H1 (cell line): ENCODE results near the gene LDLRAD4. TPM values are rescaled to one million over a fixed set of nuclear protein-coding genes. Genes with fewer than 3 reads are reported as not detected.

Experiments used
- CTCF ChIA-PET: fragments of 300-600 bp; sonication (Branson Sonifier 250); formaldehyde crosslinking; loops from one replicate; lab custom pipeline; 2021; ENCODE audit not compliant: partially characterized antibody; lab: Charles Lee
- POLR2A ChIA-PET: fragments of 300-600 bp; sonication (Branson Sonifier 250); formaldehyde crosslinking; loops from one replicate; lab custom pipeline; 2021; ENCODE audit warnings: inconsistent platforms; ENCODE audit not compliant: partially characterized antibody; lab: Charles Lee
- DNase-seq, 2 experiments: peaks; one replicate each; pipeline versions ENCODE4 v3.0.0 to v3.0.0-alpha.2; 2010 to 2022; ENCODE audit warnings: low spot score in 2 of 2, low read depth in 1 of 2, mixed read lengths in 1 of 2
- FAIRE-seq: peaks from 2 replicates; lab custom pipeline; 2011; peaks lifted over from hg19 to GRCh38; lab: Jason Lieb, UNC
- H2AFZ ChIP-seq: 2 replicates; pipeline ENCODE4 v1.8.1; 2012; ENCODE audit warnings: low read length, inconsistent platforms
- H2AK5ac ChIP-seq: 2 replicates; pipeline ENCODE4 v1.6.1; 2013; ENCODE audit warnings: low read depth, low read length
- H2BK120ac ChIP-seq: replicated peaks from 2 replicates; pipeline ENCODE3; 2013; ENCODE audit warnings: low read depth, low read length, inconsistent platforms
- H2BK12ac ChIP-seq: 2 replicates; pipeline ENCODE4 v1.6.1; 2013; ENCODE audit warnings: low read depth, low read length
- H2BK15ac ChIP-seq: 2 replicates; pipeline ENCODE4 v1.6.1; 2013; ENCODE audit warnings: low read length
- H2BK20ac ChIP-seq: 2 replicates; pipeline ENCODE4 v1.6.1; 2013; ENCODE audit warnings: low read length
- H2BK5ac ChIP-seq: 2 replicates; pipeline ENCODE4 v1.6.1; 2013; ENCODE audit warnings: low read depth, low read length
- H3K14ac ChIP-seq: 2 replicates; pipeline ENCODE4 v1.6.1; 2013; ENCODE audit warnings: inconsistent platforms; ENCODE audit not compliant: insufficient read length
- H3K18ac ChIP-seq: 2 replicates; pipeline ENCODE4 v1.6.1; 2013; ENCODE audit warnings: low read length; ENCODE audit errors: extremely low read depth
- H3K23ac ChIP-seq: 2 replicates; pipeline ENCODE4 v1.6.1; 2013; ENCODE audit warnings: inconsistent platforms; ENCODE audit not compliant: insufficient read length
- H3K23me2 ChIP-seq: 2 replicates; pipeline ENCODE4 v1.6.1; 2013; ENCODE audit warnings: low read depth, low read length
- H3K27ac ChIP-seq: 2 replicates; pipeline ENCODE4 v1.6.1; 2011; ENCODE audit warnings: low read depth, low read length, inconsistent platforms
- H3K27me3 ChIP-seq, 4 experiments: replicated peaks in 1 of 4; 1 replicate in 1 of 4; 2 replicates in 3 of 4; pipeline versions ENCODE4 v1.6.1 to v1.8.1; 2011 to 2013; ENCODE audit warnings: low read length in 3 of 4, mild to moderate bottlenecking in 3 of 4, inconsistent platforms in 2 of 4, mixed read lengths in 2 of 4, moderate library complexity in 1 of 4; ENCODE audit not compliant: control insufficient read depth in 3 of 4, insufficient read depth in 3 of 4; ENCODE audit errors: extremely low read depth in 1 of 4
- H3K36me3 ChIP-seq, 4 experiments: 2 replicates each; pipeline versions ENCODE4 v1.6.1 to v1.8.1; 2011 to 2013; ENCODE audit warnings: mild to moderate bottlenecking in 4 of 4, low read length in 3 of 4, moderate library complexity in 2 of 4, control low read depth in 1 of 4, inconsistent platforms in 1 of 4; ENCODE audit not compliant: insufficient read depth in 4 of 4, control insufficient read depth in 2 of 4
- H3K4ac ChIP-seq: replicated peaks from 2 replicates; pipeline ENCODE3; 2013; ENCODE audit warnings: low read length, low read depth, mixed read lengths, inconsistent platforms; ENCODE audit not compliant: insufficient read length
- H3K4me1 ChIP-seq, 4 experiments: replicated peaks in 1 of 4; 1 replicate in 1 of 4; 2 replicates in 3 of 4; pipeline versions ENCODE4 v1.6.1 to v1.8.1; 2011 to 2013; ENCODE audit warnings: low read length in 3 of 4, inconsistent platforms in 2 of 4, mixed read lengths in 1 of 4; ENCODE audit not compliant: insufficient read depth in 4 of 4, control insufficient read depth in 3 of 4
- H3K4me2 ChIP-seq, 2 experiments: 2 replicates each; pipeline versions ENCODE4 v1.6.1 to v1.8.1; 2011 to 2013; ENCODE audit warnings: low read depth in 2 of 2, low read length in 2 of 2, control low read depth in 1 of 2, inconsistent platforms in 1 of 2, mild to moderate bottlenecking in 1 of 2; ENCODE audit not compliant: insufficient read depth in 1 of 2
- H3K4me3 ChIP-seq, 4 experiments: fragments of 200-600, 300-600 bp in 1 of 4; sonication (generic), shearing (Covaris generic), sonication (Bioruptor Twin) in 1 of 4; 2 replicates each; pipeline versions ENCODE4 v1.5.1 to v1.8.1; 2011 to 2016; ENCODE audit warnings: low read length in 4 of 4, low read depth in 3 of 4, control low read depth in 2 of 4, inconsistent platforms in 2 of 4, mild to moderate bottlenecking in 2 of 4, mixed read lengths in 1 of 4, moderate library complexity in 1 of 4; ENCODE audit not compliant: insufficient read depth in 2 of 4; ENCODE audit errors: extremely low read depth in 1 of 4
- H3K56ac ChIP-seq: replicated peaks from 2 replicates; pipeline ENCODE3; 2013; ENCODE audit warnings: low read depth, mild to moderate bottlenecking, mixed read lengths, low read length, inconsistent platforms; ENCODE audit not compliant: insufficient read length
- H3K79me1 ChIP-seq: 2 replicates; pipeline ENCODE4 v1.6.1; 2013; ENCODE audit warnings: low read depth, low read length, control low read depth
- H3K79me2 ChIP-seq, 2 experiments: 2 replicates each; pipeline versions ENCODE4 v1.6.1 to v1.8.1; 2012 to 2013; ENCODE audit warnings: low read length in 2 of 2, mild to moderate bottlenecking in 2 of 2, inconsistent platforms in 1 of 2; ENCODE audit not compliant: insufficient read depth in 2 of 2, control insufficient read depth in 1 of 2
- H3K9ac ChIP-seq, 4 experiments: replicated peaks in 1 of 4; 1 replicate in 1 of 4; 2 replicates in 3 of 4; pipeline versions ENCODE4 v1.6.1 to v1.8.1; 2011 to 2013; ENCODE audit warnings: low read depth in 3 of 4, low read length in 3 of 4, control low read depth in 2 of 4, mild to moderate bottlenecking in 2 of 4, moderate library complexity in 2 of 4, inconsistent platforms in 1 of 4; ENCODE audit errors: extremely low read depth in 1 of 4
- H3K9me3 ChIP-seq, 2 experiments: 2 replicates each; pipeline versions ENCODE4 v1.6.1 to v1.8.1; 2012 to 2013; ENCODE audit warnings: mild to moderate bottlenecking in 2 of 2, moderate library complexity in 2 of 2, control low read depth in 1 of 2, inconsistent platforms in 1 of 2, low read depth in 1 of 2, low read length in 1 of 2, mixed read lengths in 1 of 2; ENCODE audit not compliant: insufficient read depth in 2 of 2
- H4K20me1 ChIP-seq, 2 experiments: replicated peaks in 1 of 2; 2 replicates each; pipeline versions ENCODE3 to v1.8.1; 2011 to 2013; ENCODE audit warnings: inconsistent platforms in 2 of 2, low read length in 2 of 2, mild to moderate bottlenecking in 1 of 2; ENCODE audit not compliant: insufficient read depth in 2 of 2, control insufficient read depth in 1 of 2
- H4K5ac ChIP-seq: 2 replicates; pipeline ENCODE4 v1.6.1; 2013; ENCODE audit warnings: low read length, low read depth, mixed read lengths, inconsistent platforms; ENCODE audit not compliant: insufficient read length
- H4K8ac ChIP-seq: 2 replicates; pipeline ENCODE4 v1.8.0; 2013; ENCODE audit warnings: mild to moderate bottlenecking, moderate library complexity, low read length, inconsistent platforms; ENCODE audit not compliant: insufficient read depth; ENCODE audit errors: extremely low read depth
- H4K91ac ChIP-seq: replicated peaks from 2 replicates; pipeline ENCODE3; 2013; ENCODE audit warnings: low read length, mixed read lengths, inconsistent platforms; ENCODE audit not compliant: insufficient read length
- CEBPB ChIP-seq: IDR thresholded peaks from 2 replicates; pipeline ENCODE4 v1.6.1; 2012; ENCODE audit warnings: low read depth, low read length
- CREB1 ChIP-seq: IDR thresholded peaks from 2 replicates; pipeline ENCODE4 v1.6.1; 2012; ENCODE audit warnings: inconsistent platforms
- CTCF ChIP-seq, 3 experiments: IDR thresholded peaks; 1 replicate in 2 of 3; 2 replicates in 1 of 3; pipeline versions ENCODE4 v1.5.1 to v1.6.1; 2011; ENCODE audit warnings: low read length in 3 of 3, mild to moderate bottlenecking in 3 of 3, inconsistent platforms in 2 of 3, low read depth in 1 of 3, moderate library complexity in 1 of 3; ENCODE audit not compliant: insufficient read depth in 1 of 3; ENCODE audit errors: control extremely low read depth in 1 of 3
- JUND ChIP-seq: IDR thresholded peaks from 2 replicates; pipeline ENCODE4 v1.6.1; 2011; ENCODE audit warnings: mild to moderate bottlenecking, improper control_type of control experiment, low read length
- NRF1 ChIP-seq: IDR thresholded peaks from 2 replicates; pipeline ENCODE4 v1.6.1; 2011; ENCODE audit warnings: mild to moderate bottlenecking, low read depth, low read length, improper control_type of control experiment
- SP2 ChIP-seq: IDR thresholded peaks from 2 replicates; pipeline ENCODE4 v1.6.1; 2012; ENCODE audit warnings: mild to moderate bottlenecking, low read length, inconsistent platforms
- SRF ChIP-seq: IDR thresholded peaks from 2 replicates; pipeline ENCODE4 v1.6.1; 2011; ENCODE audit warnings: mild to moderate bottlenecking, low read depth, low read length, moderate library complexity
- TBP ChIP-seq: IDR thresholded peaks from 2 replicates; pipeline ENCODE4 v1.6.1; 2011; ENCODE audit warnings: low read depth, low read length, improper control_type of control experiment
- ZNF274 ChIP-seq: IDR thresholded peaks from 2 replicates; pipeline ENCODE4 v1.7.0; 2012; ENCODE audit warnings: low read length, borderline replicate concordance; ENCODE audit errors: extremely low read depth
- WGBS, 2 experiments: shearing (Covaris generic) in 1 of 2; methylation state at CpG; one replicate each; pipeline versions ENCODE4 v1.1.6 to v1.1.7; 2013 to 2015; ENCODE audit warnings: low lambda C conversion rate in 2 of 2, mixed read lengths in 2 of 2, inconsistent platforms in 1 of 2, low coverage in 1 of 2, missing lambda C conversion rate in 1 of 2; ENCODE audit not compliant: insufficient replicate concordance in 2 of 2, insufficient coverage in 1 of 2, insufficient read length in 1 of 2; ENCODE audit errors: extremely low coverage in 1 of 2, missing lambda C conversion rate in 1 of 2; 5-methylcytosine and 5-hydroxymethylcytosine counted together
- polyA plus RNA-seq, 7 experiments: library from polyadenylated mRNA; depleted of rRNA in 3 of 7; stranded (reverse) in 5 of 7; unstranded in 2 of 7; fragments of >200 nt in 5 of 7; fragments of 200-250 nt in 2 of 7; gene quantifications; 1 replicate in 5 of 7; 2 replicates in 1 of 7; 4 replicates in 1 of 7; pipeline versions ENCODE4 v1.2.1 to v1.2.3, GENCODE V29; 2011 to 2013; ENCODE audit warnings: missing spikeins in 2 of 7, mixed read lengths in 2 of 7
- total RNA-seq: library from RNA; stranded (reverse); fragmentation: NEBNext Ultra II Directional; extraction: Animal tissue kit (Norgen Biotek cat#: 25700); gene quantifications from 2 replicates; pipeline ENCODE4 v1.2.1, GENCODE V29; 2021
- TF ChIP-seq, protein P1 (sequence below): IDR thresholded peaks from 2 replicates; pipeline ENCODE4 v1.6.1; 2011; ENCODE audit warnings: low read depth, mild to moderate bottlenecking, low read length; ENCODE audit not compliant: insufficient read depth

LDLRAD4 gene
- total and polyA plus RNA-seq, 2 of the 8 experiments (the other 6 are each of a cell fraction or from before 2014, with no cell fraction given), result 0.77 to 1.4 TPM

GRCh38 chr18:13640266-13640860 lies 421.8 kb downstream of the LDLRAD4 start:
- no peak overlapping the region for H2AFZ ChIP-seq
- no peaks in the 10 kb centered on the region for H3K9me3 ChIP-seq
- H3K23me2 ChIP-seq, result peaks cover 4% of the 10 kb centered on the region; the same call in 1 of the 2 replicates
- H2AK5ac ChIP-seq, result no peak overlapping the region
- H2BK120ac ChIP-seq, result no peak overlapping the region
- no peak overlapping the region for H3K4ac ChIP-seq
- no peak overlapping the region for H4K5ac ChIP-seq
- POLR2A ChIA-PET, result no interaction called here
- no peak overlapping the region for H3K23ac ChIP-seq
- H4K8ac ChIP-seq, result no peak overlapping the region
- no peaks in the 10 kb centered on the region for H4K20me1 ChIP-seq
- H3K56ac ChIP-seq, result no peak overlapping the region
- TF ChIP-seq TBP (no peak), CEBPB (no peak), NRF1 (no peak), JUND (no peak), SRF (no peak), SP2 (no peak), CREB1 (no peak), ZNF274 (no peak), CTCF (IDR thresholded peaks at IDR 0.05; ENCODE audit: control extremely low read depth in 1 of 3, insufficient read depth in 1 of 3, low read depth in 1 of 3, low read length in 3 of 3) (no peak)
- TF ChIP-seq, protein P1, sequence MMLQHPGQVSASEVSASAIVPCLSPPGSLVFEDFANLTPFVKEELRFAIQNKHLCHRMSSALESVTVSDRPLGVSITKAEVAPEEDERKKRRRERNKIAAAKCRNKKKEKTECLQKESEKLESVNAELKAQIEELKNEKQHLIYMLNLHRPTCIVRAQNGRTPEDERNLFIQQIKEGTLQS, result no peak
- H3K4me1 ChIP-seq, result no peaks in the 10 kb centered on the region
- no peak overlapping the region; the same call in 1 of the 2 replicates for H2BK12ac ChIP-seq
- no peak overlapping the region for H3K27ac ChIP-seq
- H3K4me2 ChIP-seq, result no peak overlapping the region
- no peaks in the 10 kb centered on the region for H3K79me1 ChIP-seq
- H2BK20ac ChIP-seq, result no peak overlapping the region
- H3K27me3 ChIP-seq, result peaks cover 0 to 9% (median 2%) of the 10 kb centered on the region in 4 experiments; a peak in 4 of 7 replicates
- no peak overlapping the region for H3K9ac ChIP-seq
- H3K79me2 ChIP-seq, result no peaks in the 10 kb centered on the region
- no peak overlapping the region for H3K18ac ChIP-seq
- no peak overlapping the region for H4K91ac ChIP-seq
- no peak overlapping the region for H3K14ac ChIP-seq
- no peak overlapping the region for H2BK15ac ChIP-seq
- FAIRE-seq (no peak), DNase-seq (no peak)
- H3K4me3 ChIP-seq, result no peak overlapping the region
- 76% methylated on average over 9 of the region's 10 CpGs; no CpG with 5 or more reads in 1 of the 2 experiments for WGBS, 2 experiments
- H2BK5ac ChIP-seq, result no peak overlapping the region
- no peaks in the 10 kb centered on the region for H3K36me3 ChIP-seq
- CTCF ChIA-PET, result interaction anchor here (1.0 to 1.1 kb wide), 2 partner anchors 40 to 81 kb away, joined by 3 to 5 read pairs; no protein-coding TSS in a partner anchor
